CD4-positive, alpha-beta T cell treated with Interleukin-17A for 1 hour (primary cell): ENCODE results near the gene COG1.

Experiments
- DNase-seq: peaks from one replicate; pipeline ENCODE4 v3.0.0-alpha.2; 2020

Gene COG1

GRCh38 chr17:73170324-73170723 is 22.5 kb upstream of the COG1 start:
- no peak for DNase-seq

DNA sequence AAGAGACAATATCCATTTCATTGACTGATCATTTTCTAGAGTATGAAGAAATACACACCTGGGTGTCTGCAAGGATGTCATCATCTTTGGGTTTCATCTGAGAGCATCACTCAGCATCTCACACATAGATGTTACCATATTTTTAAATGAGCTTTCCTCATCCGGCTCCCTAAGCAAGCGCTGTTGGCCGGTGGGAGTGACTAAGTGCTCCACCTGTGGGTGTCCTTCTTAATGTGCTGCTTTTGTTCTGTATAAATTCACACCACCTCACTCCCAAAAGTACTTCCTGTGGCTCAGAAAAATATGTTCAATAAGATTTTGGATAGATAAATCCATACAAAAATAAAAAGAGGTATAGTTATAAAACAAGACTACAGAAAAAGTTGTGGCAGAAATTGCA is 20.6 kb upstream of the COG1 start:
- no peak for DNase-seq

GRCh38 chr17:73174126-73174525 is 18.7 kb upstream of the COG1 start:
- no peak for DNase-seq

GRCh38 chr17:73175962-73176565 is 16.8 kb upstream of the COG1 start:
- no peak for DNase-seq

GRCh38 chr17:73179387-73179786 is 13.5 kb upstream of the COG1 start:
- DNase-seq = no peak

GRCh38 chr17:73179878-73180277 is 13.0 kb upstream of the COG1 start:
- no peak for DNase-seq

- no peak for DNase-seq
Observed at GRCh38 chr17:73182616-73183310, 10.1 kb upstream of the COG1 start.

- no peak for DNase-seq
Observed at GRCh38 chr17:73184136-73184993, 8.5 kb upstream of the COG1 start.

DNA sequence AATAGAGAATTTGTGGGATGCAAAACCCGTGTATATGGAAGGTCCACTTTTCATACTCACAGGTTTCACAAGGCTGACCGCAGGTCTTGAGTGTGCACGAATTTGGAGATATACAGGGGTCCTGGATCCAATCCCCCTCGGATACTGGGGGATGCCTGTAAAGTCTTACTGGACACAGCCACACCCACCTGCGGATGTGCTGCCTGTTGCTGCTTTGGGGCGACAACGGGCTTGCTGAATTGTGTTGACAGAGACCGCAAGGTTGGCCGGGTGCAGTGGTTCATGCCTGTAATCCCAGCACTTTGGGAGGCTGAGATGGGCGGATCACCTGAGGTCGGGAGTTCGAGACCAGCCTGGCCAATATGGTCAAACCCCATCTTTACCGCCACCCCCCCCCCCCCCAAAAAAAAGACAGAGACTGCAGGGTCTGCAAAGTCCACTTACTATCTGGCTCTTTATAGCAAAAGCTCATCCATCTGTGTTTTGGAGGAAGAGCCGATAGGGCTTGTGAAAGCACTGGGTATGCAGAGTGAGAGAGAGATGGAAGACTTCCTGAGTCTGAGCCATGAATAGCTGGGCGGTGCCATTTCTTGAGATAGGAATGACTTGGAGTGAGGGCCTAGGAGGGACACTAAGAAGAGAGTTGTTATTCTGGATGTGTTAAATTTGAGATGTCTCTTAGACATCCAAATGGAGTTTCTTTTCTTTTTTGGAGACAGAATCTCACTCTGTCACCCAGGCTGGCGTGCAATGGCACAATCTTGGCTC is 6.4 kb upstream of the COG1 start:
- DNase-seq = no peak

DNA sequence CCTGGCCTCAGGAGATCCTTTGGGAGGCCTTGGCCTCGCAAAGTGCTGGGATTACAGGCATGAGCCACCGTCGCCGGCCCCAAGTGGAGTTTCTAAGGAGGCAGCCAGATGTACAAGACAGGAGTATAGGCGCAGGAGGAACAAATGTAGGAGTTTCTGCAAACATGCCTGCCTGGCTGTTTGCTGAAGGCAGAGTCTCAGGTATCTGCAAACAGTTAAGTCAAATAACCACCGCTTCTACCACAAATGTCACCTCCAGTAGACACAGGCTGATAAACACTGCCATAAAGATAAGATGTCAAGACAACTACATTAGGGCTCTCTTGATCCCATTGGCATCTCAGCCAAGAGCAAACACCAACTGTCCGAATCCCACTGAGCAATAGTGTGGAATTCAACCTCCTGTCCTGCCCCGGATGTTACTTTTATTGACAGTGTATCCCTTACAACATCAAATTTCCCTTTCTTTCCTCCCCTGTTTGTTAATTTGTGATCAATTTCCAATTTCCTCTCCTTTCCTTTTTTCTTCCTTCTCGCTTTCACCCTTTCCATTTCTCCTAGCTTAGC is 5.6 kb upstream of the COG1 start:
- no peak for DNase-seq

GRCh38 chr17:73188011-73188410 is 4.8 kb upstream of the COG1 start:
- DNase-seq = no peak

DNA sequence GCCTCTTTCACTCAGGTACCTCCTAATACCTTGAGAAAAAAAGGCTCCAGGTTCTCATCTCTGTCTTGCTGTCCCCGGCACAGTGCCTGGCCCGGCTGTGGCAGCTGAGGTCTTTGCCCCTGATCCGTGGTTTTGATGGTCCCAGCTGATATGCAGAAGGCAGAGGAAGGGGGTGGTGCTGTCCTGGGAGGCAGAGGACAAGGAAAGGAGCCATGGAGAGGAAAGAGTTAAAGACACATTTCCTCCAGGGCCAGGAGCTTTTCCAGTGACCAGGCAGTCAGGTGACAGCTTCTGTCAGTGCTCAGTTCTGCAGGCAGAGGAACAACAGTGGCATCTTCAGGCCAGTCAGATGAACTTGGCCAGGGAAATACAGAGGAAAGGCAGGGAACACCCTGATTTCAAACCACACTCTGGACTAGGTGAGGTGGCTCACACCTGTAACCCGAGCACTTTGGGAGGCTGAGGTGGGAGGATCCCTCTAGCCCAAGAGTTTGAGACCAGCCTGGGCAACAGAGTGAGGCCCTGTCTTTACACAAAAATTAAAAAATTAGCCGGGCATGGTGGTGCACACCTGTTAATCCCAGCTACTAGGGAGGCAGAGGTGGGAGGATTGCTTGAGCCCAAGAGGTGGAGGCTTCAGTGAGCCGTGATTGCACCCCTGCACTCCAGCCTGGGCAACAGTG is 3.3 kb upstream of the COG1 start:
- DNase-seq = no peak

DNA sequence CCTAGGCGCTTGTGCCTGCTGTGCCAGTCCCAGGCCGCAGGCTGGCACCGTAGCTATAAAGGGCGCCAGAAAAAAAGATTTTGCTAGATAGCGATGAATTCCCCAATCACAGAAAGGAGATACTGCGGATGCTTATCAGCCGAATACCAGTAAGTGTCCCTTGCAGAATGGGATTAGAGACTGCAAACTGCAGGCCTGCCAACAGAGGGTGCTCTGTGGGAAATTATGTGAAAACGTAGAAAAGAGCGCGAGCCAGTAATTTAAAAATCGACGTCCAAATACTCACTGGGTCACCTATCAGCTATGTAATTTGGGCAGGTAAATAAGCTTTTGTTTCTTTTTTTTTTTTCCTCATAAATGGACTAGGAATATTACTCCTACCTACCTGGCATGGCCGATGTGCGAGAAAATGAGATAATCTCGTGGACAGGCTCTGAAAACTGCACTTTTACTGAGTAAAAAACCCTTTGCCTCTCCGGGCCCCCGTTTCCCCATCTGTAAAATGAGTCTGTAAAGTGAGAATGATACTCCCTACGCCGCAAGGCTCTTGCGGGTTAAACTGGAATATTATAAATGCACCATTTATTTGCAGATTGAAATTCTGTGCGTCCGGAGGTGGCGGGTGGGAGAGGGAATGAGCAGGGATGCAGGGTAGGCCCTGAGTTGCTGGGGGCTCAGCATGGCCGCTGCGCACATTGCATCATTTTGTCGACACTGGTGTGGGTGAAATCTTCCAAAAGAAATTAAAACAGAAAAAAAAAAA is 1.2 kb upstream of the COG1 start:
- DNase-seq = peak; percentile 77

DNA sequence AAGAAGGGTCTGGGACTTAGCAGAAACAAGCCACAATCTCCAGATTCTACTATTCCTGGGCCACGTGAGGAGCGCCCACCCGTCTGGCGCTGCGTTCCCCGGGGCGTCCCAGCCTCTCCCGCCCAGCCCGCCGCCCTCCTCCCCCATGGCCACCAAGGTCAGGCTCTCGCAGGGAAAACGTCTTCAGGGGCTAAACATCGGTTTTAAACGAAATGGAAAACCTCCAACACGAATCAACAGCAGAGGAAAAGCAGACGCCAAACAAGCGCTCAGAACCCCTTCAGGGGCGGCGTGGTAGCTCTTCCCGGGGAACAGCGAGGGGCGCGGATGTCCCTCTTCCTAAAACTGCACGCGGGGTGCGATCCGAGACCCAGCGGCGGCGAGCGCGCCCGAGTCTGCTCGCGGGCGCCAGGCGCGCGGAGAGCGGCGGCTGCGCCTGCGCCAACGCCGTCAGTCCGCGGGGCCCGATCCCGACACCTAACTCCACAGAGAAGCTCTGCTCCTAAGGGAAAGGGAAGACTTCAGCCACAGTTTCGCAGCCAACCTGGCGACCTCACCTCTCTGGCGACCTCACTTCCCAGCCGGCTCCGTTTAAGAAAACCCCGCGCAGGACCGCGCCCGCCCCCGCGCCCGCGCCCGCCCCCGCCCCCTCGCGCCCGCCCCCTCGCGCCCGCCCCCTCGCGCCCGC is 505 bp upstream of the COG1 start:
- no peak for DNase-seq

DNA sequence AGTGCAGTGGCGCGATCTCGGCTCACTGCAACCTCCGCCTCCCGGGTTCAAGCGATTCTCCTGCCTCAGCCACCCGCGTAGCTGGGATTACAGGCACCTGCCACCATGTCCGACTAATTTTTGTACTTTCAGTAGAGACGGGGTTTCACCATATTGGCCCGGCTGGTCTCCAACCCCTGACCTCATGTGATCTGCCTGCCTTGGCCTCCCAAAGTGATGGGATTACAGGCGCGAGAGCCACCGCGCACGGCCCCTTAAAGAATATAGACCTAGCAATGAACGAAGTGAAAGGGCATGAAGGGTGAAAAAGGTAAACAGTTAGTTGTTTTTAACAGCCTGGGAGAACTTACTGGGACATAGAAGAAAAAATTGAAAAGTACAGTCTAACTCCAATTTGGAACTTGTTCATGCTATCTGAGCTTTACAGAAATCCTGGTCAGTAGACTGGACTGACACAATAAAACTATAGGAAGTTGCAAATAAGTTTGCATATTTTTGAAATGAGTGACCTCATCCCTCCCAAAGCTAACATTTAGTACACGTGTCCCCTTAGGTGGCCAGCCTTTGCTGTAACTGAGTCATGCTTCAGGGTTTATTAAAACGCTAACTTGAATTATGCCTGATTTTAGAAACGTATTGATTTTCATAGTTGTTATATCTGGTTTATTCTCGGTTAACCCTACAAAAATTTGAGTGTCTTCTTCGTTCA is 1.8 kb downstream of the COG1 start:
- no peak for DNase-seq

- DNase-seq = no peak
Observed at GRCh38 chr17:73196500-73196899, 3.6 kb downstream of the COG1 start.

DNA sequence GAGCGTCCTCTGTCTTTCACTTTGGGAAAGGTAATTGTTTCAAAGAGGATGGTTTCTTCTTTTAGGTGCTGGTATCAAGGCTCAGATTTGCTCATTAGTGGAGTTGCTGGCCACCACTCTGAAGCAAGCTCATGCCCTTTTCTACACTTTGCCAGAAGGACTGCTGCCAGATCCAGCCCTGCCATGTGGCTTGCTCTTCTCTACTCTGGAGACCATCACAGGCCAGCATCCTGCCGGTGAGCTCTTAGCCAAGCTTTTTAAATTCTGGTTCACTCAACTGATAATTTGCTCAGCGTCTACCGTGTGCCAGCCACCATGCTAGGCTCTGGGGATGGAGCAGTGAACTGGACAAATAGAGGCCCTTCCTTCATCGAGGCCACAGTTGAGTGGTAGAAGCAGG is 4.3 kb downstream of the COG1 start:
- no peak for DNase-seq

GRCh38 chr17:73198201-73198929 is 5.5 kb downstream of the COG1 start:
- DNase-seq = no peak

DNA sequence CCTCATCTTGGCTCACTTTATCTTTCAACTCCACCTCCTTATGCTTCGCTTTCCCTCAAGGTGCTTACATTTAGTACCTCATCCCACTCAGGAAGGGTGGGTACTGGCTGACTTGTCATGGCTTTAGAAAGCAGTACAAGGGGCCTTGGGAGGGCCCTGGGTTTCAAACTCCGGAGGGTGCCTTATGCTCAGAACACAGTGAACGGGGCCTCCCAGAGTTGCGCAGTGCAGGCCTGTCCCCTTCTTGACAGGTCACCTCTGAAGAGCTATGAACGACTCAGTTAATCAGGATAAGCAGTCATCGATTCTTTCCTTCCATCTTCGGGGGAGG is 6.0 kb downstream of the COG1 start:
- DNase-seq = no peak
